HT-29 (cell line): ENCODE measurements around the gene CD63. TPM values are rescaled to one million over a fixed set of nuclear protein-coding genes. Genes with fewer than 3 reads are reported as not detected.

Experiments used
- DNase-seq: peaks from one replicate; pipeline ENCODE4 v3.0.0-alpha.2; 2015; ENCODE audit warnings: low spot score
- total RNA-seq: library from RNA; depleted of rRNA; stranded (reverse); fragments of >200 nt; shearing (Covaris generic); gene quantifications from 2 replicates; pipeline ENCODE4 v1.2.3, GENCODE V29; 2014

CD63 gene
- total RNA-seq, 1 experiment from 2014 or later, result 867 TPM

GRCh38 chr12:55721601-55722213, 7.1 kb downstream of the CD63 start:
- DNase-seq, result no peak

GRCh38 chr12:55720894-55721444, 7.8 kb downstream of the CD63 start:
- peak; percentile 92 for DNase-seq

GRCh38 chr12:55720071-55720564, 8.7 kb downstream of the CD63 start, which contains the start of gene RDH5:
Gene RDH5, plus strand, starts transcription at chr12:55720393. Its CDS starts 792 bp downstream, at chr12:55721185.
- peak; percentile 95 for DNase-seq

GRCh38 chr12:55719371-55719770, 9.4 kb downstream of the CD63 start:
- no peak for DNase-seq

- DNase-seq, result no peak
These were observed 10.1 kb downstream of the CD63 start for GRCh38 chr12:55718624-55719275.

- no peak for DNase-seq
These were observed 10.8 kb downstream of the CD63 start for GRCh38 chr12:55718015-55718414.

GRCh38 chr12:55717011-55718007, 11.5 kb downstream of the CD63 start:
- no peak for DNase-seq

- DNase-seq, result no peak
These were observed 12.2 kb downstream of the CD63 start for GRCh38 chr12:55716582-55716957.

- peak; percentile 94 for DNase-seq
These were observed 12.8 kb downstream of the CD63 start, which contains the start of gene BLOC1S1 for GRCh38 chr12:55715833-55716581. Gene BLOC1S1, plus strand, starts transcription at chr12:55716046. Its CDS starts 6 bp downstream, at chr12:55716052.

GRCh38 chr12:55715169-55715764, 13.5 kb downstream of the CD63 start:
- DNase-seq, result no peak

- no peak for DNase-seq
These were observed 15.1 kb downstream of the CD63 start for GRCh38 chr12:55713721-55714120.

- no peak for DNase-seq
These were observed 16.0 kb downstream of the CD63 start for GRCh38 chr12:55712700-55713415.

GRCh38 chr12:55711786-55712553, 16.8 kb downstream of the CD63 start:
- no peak for DNase-seq

GRCh38 chr12:55708695-55709233, 20.0 kb downstream of the CD63 start:
- no peak for DNase-seq

- DNase-seq, result no peak
These were observed 20.7 kb downstream of the CD63 start, which contains the start of gene ITGA7 for GRCh38 chr12:55707841-55708694. Gene ITGA7, minus strand, starts transcription at chr12:55707904. Its CDS starts 222 bp downstream, at chr12:55707682.

- no peak for DNase-seq
These were observed 21.6 kb downstream of the CD63 start for GRCh38 chr12:55707219-55707671.

GRCh38 chr12:55706568-55707218, 22.1 kb downstream of the CD63 start:
- DNase-seq, result no peak
